ENCODE data around the gene RNF224. TPM values are rescaled to one million over a fixed set of nuclear protein-coding genes. Genes with fewer than 3 reads are reported as not detected.

The RNF224 gene
- total RNA-seq, 1 experiment from 2014 or later: not detected

GRCh38 chr9:137275588-137276472, 48.5 kb downstream of the RNF224 start:
- Histone ChIP-seq H3K36me3 (ENCODE audit: insufficient read depth, low read length, poor library complexity, severe bottlenecking) (peaks cover 8% of the 10 kb centered on the region), H3K27me3 (replicated peaks; ENCODE audit: insufficient read depth, low read depth, low read length, poor library complexity) (no peaks in the 10 kb centered on the region), H3K27ac (ENCODE audit: low read depth, low read length, poor library complexity, severe bottlenecking) (peak overlapping the region; percentile 77), H3K9me3 (ENCODE audit: low read depth, low read length, poor library complexity, severe bottlenecking) (no peaks in the 10 kb centered on the region), H3K4me1 (ENCODE audit: insufficient read depth, low read length, poor library complexity, severe bottlenecking) (peaks cover 20% of the 10 kb centered on the region), H3K4me3 (ENCODE audit: low read depth, low read length, poor library complexity, severe bottlenecking) (no peak overlapping the region)
- TF ChIP-seq, protein P1, sequence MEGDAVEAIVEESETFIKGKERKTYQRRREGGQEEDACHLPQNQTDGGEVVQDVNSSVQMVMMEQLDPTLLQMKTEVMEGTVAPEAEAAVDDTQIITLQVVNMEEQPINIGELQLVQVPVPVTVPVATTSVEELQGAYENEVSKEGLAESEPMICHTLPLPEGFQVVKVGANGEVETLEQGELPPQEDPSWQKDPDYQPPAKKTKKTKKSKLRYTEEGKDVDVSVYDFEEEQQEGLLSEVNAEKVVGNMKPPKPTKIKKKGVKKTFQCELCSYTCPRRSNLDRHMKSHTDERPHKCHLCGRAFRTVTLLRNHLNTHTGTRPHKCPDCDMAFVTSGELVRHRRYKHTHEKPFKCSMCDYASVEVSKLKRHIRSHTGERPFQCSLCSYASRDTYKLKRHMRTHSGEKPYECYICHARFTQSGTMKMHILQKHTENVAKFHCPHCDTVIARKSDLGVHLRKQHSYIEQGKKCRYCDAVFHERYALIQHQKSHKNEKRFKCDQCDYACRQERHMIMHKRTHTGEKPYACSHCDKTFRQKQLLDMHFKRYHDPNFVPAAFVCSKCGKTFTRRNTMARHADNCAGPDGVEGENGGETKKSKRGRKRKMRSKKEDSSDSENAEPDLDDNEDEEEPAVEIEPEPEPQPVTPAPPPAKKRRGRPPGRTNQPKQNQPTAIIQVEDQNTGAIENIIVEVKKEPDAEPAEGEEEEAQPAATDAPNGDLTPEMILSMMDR (conservative IDR thresholded peaks at IDR 0.05; ENCODE audit: low read depth, low read length): no peak
- no peak for TF ChIP-seq EZH2 (IDR thresholded peaks at IDR 0.05; ENCODE audit: borderline replicate concordance, low read depth, low read length, poor library complexity, severe bottlenecking)
- no peak for DNase-seq (ENCODE audit: low spot score)
- ChIA-PET POLR2A (ENCODE audit: low non-redundant PET) (no interaction called here), CTCF (no interaction called here)
- intact Hi-C loops (cut with micrococcal nuclease; ENCODE audit: unreplicated experiment): no loop called here
- no TSS peak for BruUV-seq (replicated peaks)

DNA sequence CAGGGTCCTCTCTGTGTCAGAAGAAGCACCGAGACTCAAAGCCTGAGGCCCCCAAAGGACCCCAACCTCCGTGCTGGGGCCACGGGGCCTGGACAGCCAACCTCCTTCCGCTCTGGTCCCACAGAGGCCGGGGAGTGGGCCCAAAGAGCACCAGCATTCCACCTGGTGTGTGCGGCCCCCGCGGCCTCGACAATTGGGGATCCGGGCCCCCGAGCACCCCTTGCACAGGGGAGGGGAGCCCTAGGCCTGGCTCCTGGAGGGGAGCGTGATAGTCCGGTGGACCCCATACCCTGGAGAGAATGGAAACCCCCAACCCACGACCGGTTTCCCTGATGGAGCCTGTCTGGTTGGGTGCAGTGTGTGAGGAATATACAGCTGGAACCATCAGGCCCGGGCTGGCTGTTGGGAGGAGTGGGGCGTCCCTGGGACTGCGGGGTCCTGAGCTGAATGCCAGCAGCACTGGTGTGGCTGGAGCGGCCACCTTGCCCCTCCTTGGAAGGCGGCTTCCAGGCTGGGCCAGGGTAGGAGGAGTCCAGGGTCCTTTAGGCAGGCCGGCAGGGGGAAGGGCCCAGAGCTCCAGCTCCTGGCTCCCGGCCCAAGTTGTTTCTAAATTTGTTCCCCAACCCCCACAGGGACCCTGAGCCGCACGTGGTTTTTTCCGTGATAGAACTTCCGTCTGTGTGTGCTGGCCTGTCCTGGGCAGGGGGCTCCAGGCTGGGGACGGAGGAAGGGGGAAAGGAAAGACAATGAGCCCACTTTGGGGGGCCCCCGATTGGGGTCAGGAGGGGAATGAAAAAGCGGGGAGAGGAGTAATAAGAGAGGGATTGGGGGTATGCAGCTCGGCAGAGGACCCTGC, 49.4 kb downstream of the RNF224 start:
- no peak overlapping the region for H3K4me3 ChIP-seq (ENCODE audit: low read depth, low read length, poor library complexity, severe bottlenecking)
- H3K9me3 ChIP-seq (ENCODE audit: low read depth, low read length, poor library complexity, severe bottlenecking): no peaks in the 10 kb centered on the region
- H3K36me3 ChIP-seq (ENCODE audit: insufficient read depth, low read length, poor library complexity, severe bottlenecking): peaks cover 8% of the 10 kb centered on the region
- TF ChIP-seq, protein P1 (conservative IDR thresholded peaks at IDR 0.05; ENCODE audit: low read depth, low read length): no peak
- no peak for TF ChIP-seq EZH2 (IDR thresholded peaks at IDR 0.05; ENCODE audit: borderline replicate concordance, low read depth, low read length, poor library complexity, severe bottlenecking)
- no peaks in the 10 kb centered on the region for H3K27me3 ChIP-seq (replicated peaks; ENCODE audit: insufficient read depth, low read depth, low read length, poor library complexity)
- intact Hi-C loops (cut with micrococcal nuclease; ENCODE audit: unreplicated experiment): no loop called here
- ChIA-PET CTCF (interaction anchor here (1.0 to 1.6 kb wide), 2 partner anchors 10 to 242 kb away, joined by 4 to 6 read pairs; no protein-coding TSS in a partner anchor), POLR2A (ENCODE audit: low non-redundant PET) (interaction anchor here (0.7 kb wide), 1 partner anchor 529 kb away, joined by 3 read pairs; no protein-coding TSS in a partner anchor)
- H3K4me1 ChIP-seq (ENCODE audit: insufficient read depth, low read length, poor library complexity, severe bottlenecking): peaks cover 23% of the 10 kb centered on the region
- H3K27ac ChIP-seq (ENCODE audit: low read depth, low read length, poor library complexity, severe bottlenecking): peak overlapping the region; percentile 77
- DNase-seq (ENCODE audit: low spot score): peak; percentile 80
- BruUV-seq (replicated peaks): no TSS peak

GRCh38 chr9:137277329-137278041, 50.2 kb downstream of the RNF224 start, which contains the start of gene TOR4A:
TOR4A (plus strand) TSS chr9:137277726; CDS start chr9:137278690, 964 bp downstream.
- POLR2A ChIA-PET (ENCODE audit: low non-redundant PET): no interaction called here
- TF ChIP-seq, protein P1 (conservative IDR thresholded peaks at IDR 0.05; ENCODE audit: low read depth, low read length): no peak
- TF ChIP-seq EZH2 (IDR thresholded peaks at IDR 0.05; ENCODE audit: borderline replicate concordance, low read depth, low read length, poor library complexity, severe bottlenecking): no peak
- CTCF ChIA-PET: interaction anchor here (1.0 to 1.6 kb wide), 2 partner anchors 9 to 243 kb away, joined by 4 to 6 read pairs; no protein-coding TSS in a partner anchor
- DNase-seq (ENCODE audit: low spot score): no peak
- H3K27ac ChIP-seq (ENCODE audit: low read depth, low read length, poor library complexity, severe bottlenecking): peak within 1 kb of the TSS; percentile 77
- H3K4me3 ChIP-seq (ENCODE audit: low read depth, low read length, poor library complexity, severe bottlenecking): no peak within 1 kb of the TSS
- no TSS peak for BruUV-seq (replicated peaks)
- intact Hi-C loops (cut with micrococcal nuclease; ENCODE audit: unreplicated experiment): no loop called here
- no peaks in the 10 kb centered on the region for H3K27me3 ChIP-seq (replicated peaks; ENCODE audit: insufficient read depth, low read depth, low read length, poor library complexity)
- H3K36me3 ChIP-seq (ENCODE audit: insufficient read depth, low read length, poor library complexity, severe bottlenecking): peaks cover 5% of the 10 kb centered on the region
- H3K9me3 ChIP-seq (ENCODE audit: low read depth, low read length, poor library complexity, severe bottlenecking): no peaks in the 10 kb centered on the region
- peaks cover 23% of the 10 kb centered on the region for H3K4me1 ChIP-seq (ENCODE audit: insufficient read depth, low read length, poor library complexity, severe bottlenecking)

Data from A673 (cell line).